K562 (cell line): ENCODE data around the gene EPHA2. TPM values are rescaled to one million over a fixed set of nuclear protein-coding genes. Genes with fewer than 3 reads are reported as not detected.

Source experiments
- ATAC-seq: fragments of 200-7000 bp; cut with Tn5 transposase; 3 replicates; pipeline ENCODE4 v1.9.1; 2020; ENCODE audit warnings: moderate library complexity
- BruUV-seq: library from RNA; stranded (reverse); fragments of 400-500 nt; replicated peaks from 2 replicates; lab custom pipeline; 2021; lab: Mats Ljungman, UMichigan
- CTCF ChIA-PET: fragments of 300-600 bp; formaldehyde crosslinking; extraction: SDS; loops from one replicate; lab custom pipeline; 2021; ENCODE audit warnings: low intra/inter-chr PET ratio; lab: Yijun Ruan, JAX
- POLR2A ChIA-PET: fragments of 300-600, 350-650 bp; sonication (Branson Sonifier 250); formaldehyde crosslinking; extraction: SDS; loops from one replicate; lab custom pipeline; 2021; ENCODE audit warnings: antibody characterized with exemption, inconsistent platforms; lab: Yijun Ruan, JAX
- DNase-seq, 4 experiments: peaks; one replicate each; pipeline versions ENCODE4 v3.0.0 to v3.0.0-alpha.2; 2011 to 2018; ENCODE audit warnings: low spot score in 3 of 4, mixed read lengths in 3 of 4; ENCODE audit errors: extremely low read depth in 1 of 4
- FAIRE-seq: peaks from 2 replicates; lab custom pipeline; 2011; peaks lifted over from hg19 to GRCh38; lab: Jason Lieb, UNC
- H2AFZ ChIP-seq: 2 replicates; pipeline ENCODE4 v1.6.0; 2011; ENCODE audit warnings: low read depth, low read length, control low read depth, inconsistent platforms
- H3K27ac ChIP-seq: fragments of 200-600 bp; 3 replicates; pipeline ENCODE4 v1.8.0; 2011; ENCODE audit warnings: low read depth, mild to moderate bottlenecking, control low read depth, inconsistent platforms, low read length, moderate library complexity, mixed read lengths; ENCODE audit errors: extremely low read depth
- H3K27me3 ChIP-seq, 2 experiments: fragments of 300-600 bp in 1 of 2; 2 replicates in 1 of 2; 3 replicates in 1 of 2; pipeline versions ENCODE4 v1.6.0 to v1.8.0; 2011; ENCODE audit warnings: inconsistent platforms in 2 of 2, low read length in 2 of 2, mild to moderate bottlenecking in 1 of 2, mixed read lengths in 1 of 2, moderate library complexity in 1 of 2; ENCODE audit not compliant: control insufficient read depth in 2 of 2, insufficient read depth in 2 of 2
- H3K36me3 ChIP-seq: fragments of 300-600 bp; 3 replicates; pipeline ENCODE4 v1.8.0; 2011; ENCODE audit warnings: mild to moderate bottlenecking, low read length, inconsistent platforms; ENCODE audit not compliant: control insufficient read depth, insufficient read depth
- H3K4me1 ChIP-seq, 2 experiments: fragments of 200-600 bp in 1 of 2; replicated peaks in 1 of 2; 2 replicates in 1 of 2; 3 replicates in 1 of 2; pipeline versions ENCODE4 v1.5.1 to v1.8.0; 2011; ENCODE audit warnings: inconsistent platforms in 2 of 2, low read length in 2 of 2, mild to moderate bottlenecking in 1 of 2, mixed read lengths in 1 of 2, moderate library complexity in 1 of 2; ENCODE audit not compliant: control insufficient read depth in 2 of 2, insufficient read depth in 2 of 2
- H3K4me2 ChIP-seq: 2 replicates; pipeline ENCODE4 v1.6.1; 2011; ENCODE audit warnings: low read length, control low read depth, inconsistent platforms, mixed read lengths; ENCODE audit not compliant: insufficient read depth
- H3K4me3 ChIP-seq: fragments of 200-600 bp; sonication (generic), shearing (Covaris generic); 2 replicates; pipeline ENCODE4 v1.5.1; 2016; ENCODE audit warnings: control low read depth, inconsistent platforms
- H3K79me2 ChIP-seq: fragments of 200-600 bp; 3 replicates; pipeline ENCODE4 v1.8.0; 2011; ENCODE audit warnings: low read length, inconsistent platforms; ENCODE audit not compliant: control insufficient read depth, insufficient read depth
- H3K9ac ChIP-seq, 2 experiments: 2 replicates each; pipeline versions ENCODE4 v1.6.0 to v1.6.1; 2011; ENCODE audit warnings: low read depth in 2 of 2, low read length in 2 of 2, control low read depth in 1 of 2, inconsistent platforms in 1 of 2, mild to moderate bottlenecking in 1 of 2, mixed read lengths in 1 of 2; ENCODE audit not compliant: insufficient read depth in 1 of 2
- H3K9me1 ChIP-seq: one replicate; pipeline ENCODE4 v1.6.0; 2011; ENCODE audit warnings: inconsistent platforms, mild to moderate bottlenecking, low read length, moderate library complexity; ENCODE audit not compliant: control insufficient read depth, insufficient read depth
- H3K9me3 ChIP-seq: replicated peaks from 2 replicates; pipeline ENCODE4 v1.5.1; 2011; ENCODE audit warnings: low read depth, low read length, inconsistent platforms; ENCODE audit not compliant: control insufficient read depth, insufficient read depth
- H4K20me1 ChIP-seq: replicated peaks from 2 replicates; pipeline ENCODE4 v1.6.1; 2011; ENCODE audit warnings: low read length, inconsistent platforms, mixed read lengths; ENCODE audit not compliant: control insufficient read depth, insufficient read depth
- CBFA2T2 ChIP-seq: fragments of 450-650 bp; conservative IDR thresholded peaks from 2 replicates; pipeline ENCODE4 v1.6.1; 2017; ENCODE audit warnings: mild to moderate bottlenecking
- RBFOX2 ChIP-seq: fragments of 200-400 bp; formaldehyde crosslinking; IDR thresholded peaks from 2 replicates; pipeline ENCODE4 v1.6.1; 2017; ENCODE audit warnings: low read depth, mild to moderate bottlenecking, low read length, moderate library complexity
- REST ChIP-seq, 2 experiments: fragments of 450-650 bp; formaldehyde crosslinking in 1 of 2; IDR thresholded peaks; 2 replicates each; pipeline versions ENCODE4 v1.4.0 to v1.6.1; 2014 to 2020; ENCODE audit warnings: mild to moderate bottlenecking in 2 of 2, borderline replicate concordance in 1 of 2, low read depth in 1 of 2
- WGBS: fragments of 100-300 bp; shearing (Covaris generic); methylation state at CpG from one replicate; pipeline ENCODE4 v1.1.6; 2016; ENCODE audit warnings: low coverage, mixed read lengths; ENCODE audit not compliant: insufficient coverage; ENCODE audit errors: missing lambda C conversion rate; 5-methylcytosine and 5-hydroxymethylcytosine counted together
- in situ Hi-C: fragments of 300-500 bp; cut with MboI; formaldehyde crosslinking; loops from 4 replicates; pipeline ENCODE4 v1.15.0; 2018; ENCODE audit warnings: inconsistent platforms, mixed read lengths
- intact Hi-C: fragments of 100-400 bp; cut with micrococcal nuclease; formaldehyde crosslinking; loops from 2 replicates; pipeline ENCODE4 v1.14.2; 2022
- polyA plus RNA-seq, 8 experiments: library from polyadenylated mRNA; depleted of rRNA in 4 of 8; stranded (reverse) in 5 of 8; unstranded in 3 of 8; fragments of >200 nt; fragmentation: Nextera tagmentation in 2 of 8; fragmentation: Illumina TruSeq in 1 of 8; extraction: Ambion mirVana in 2 of 8; extraction: Trizol in 1 of 8; gene quantifications; 2 replicates each; pipeline versions ENCODE4 v1.2.1 to v1.2.3, GENCODE V29; 2011 to 2014; ENCODE audit warnings: inconsistent platforms in 1 of 8, missing spikeins in 1 of 8
- total RNA-seq, 7 experiments: library from RNA; depleted of rRNA in 6 of 7; stranded (reverse); fragments of >200 nt in 6 of 7; fragmentation: Illumina TruSeq in 2 of 7; extraction: Trizol in 2 of 7; gene quantifications; 2 replicates each; pipeline versions ENCODE4 v1.2.1 to v1.2.3, GENCODE V29; 2011 to 2021; ENCODE audit warnings: low replicate concordance in 1 of 7
- TF ChIP-seq, protein P1 (sequence below): fragments of 450-650 bp; formaldehyde crosslinking; IDR thresholded peaks from 2 replicates; pipeline ENCODE4 v1.4.0; 2020; ENCODE audit warnings: mild to moderate bottlenecking, moderate library complexity

Gene EPHA2
- total and polyA plus RNA-seq, 9 of the 15 experiments (the other 6 are each of a cell fraction or from before 2014, with no cell fraction given), result 0.04 to 0.40 (median 0.07) TPM; not detected in 4

DNA sequence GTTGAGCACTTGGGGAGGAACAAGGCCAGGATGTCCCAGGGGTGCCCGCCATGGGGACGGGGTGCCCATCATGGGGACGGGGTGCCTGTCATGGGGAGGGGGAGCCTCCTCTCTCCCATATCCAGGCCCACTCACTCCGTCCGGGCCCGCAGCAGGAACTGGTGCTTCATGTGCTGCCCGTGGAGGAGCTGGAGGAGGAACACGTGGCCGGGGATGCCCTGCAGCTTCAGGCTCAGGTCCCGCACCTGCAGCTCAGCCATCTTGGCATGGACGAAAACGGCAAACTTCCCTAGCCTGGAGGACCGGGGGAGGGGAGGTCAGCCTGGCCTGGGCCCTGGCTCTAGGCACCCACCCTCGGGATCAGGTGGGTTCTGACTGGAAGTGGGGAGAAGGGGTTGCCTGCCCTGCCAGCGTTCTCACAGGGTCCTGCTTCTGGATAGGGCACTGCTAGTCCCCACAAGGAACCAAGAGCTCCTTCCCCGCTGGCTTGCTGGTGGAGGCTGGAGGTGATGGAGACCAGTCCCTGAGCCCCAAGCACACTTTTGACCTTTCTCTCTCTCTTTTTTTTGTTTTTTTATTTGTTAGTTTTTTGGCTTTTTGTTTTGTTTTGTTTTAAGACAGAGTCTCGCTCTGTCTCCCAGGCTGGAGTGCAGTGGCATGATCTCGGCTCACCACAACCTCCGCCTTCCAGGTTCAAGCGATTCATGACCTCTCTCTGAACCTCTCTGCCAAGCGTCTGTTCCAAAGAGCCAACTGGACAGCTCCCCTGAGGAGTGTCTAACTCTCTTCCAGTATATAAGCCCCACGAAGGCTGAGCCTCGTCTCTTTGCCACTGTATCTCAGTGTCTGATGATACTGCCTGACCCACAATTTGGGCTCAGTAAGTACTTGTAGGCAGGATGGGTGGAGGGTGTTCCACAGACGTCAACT lies 46.7 kb upstream of the EPHA2 start:
- H3K27me3 ChIP-seq, result no peaks in the 10 kb centered on the region
- H4K20me1 ChIP-seq, result no peaks in the 10 kb centered on the region
- no peak for TF ChIP-seq CBFA2T2
- 0 out of 2 replicates have a peak, but pooled peaks have one; percentile 5 for TF ChIP-seq REST (IDR thresholded peaks at IDR 0.05; ENCODE audit: borderline replicate concordance)
- TF ChIP-seq REST (CRISPR knock-in tag; IDR thresholded peaks at IDR 0.05; ENCODE audit: low read depth), result no peak
- TF ChIP-seq RBFOX2, result 0 out of 2 replicates have a peak, but pooled peaks have one; percentile 23
- TF ChIP-seq, protein P1, sequence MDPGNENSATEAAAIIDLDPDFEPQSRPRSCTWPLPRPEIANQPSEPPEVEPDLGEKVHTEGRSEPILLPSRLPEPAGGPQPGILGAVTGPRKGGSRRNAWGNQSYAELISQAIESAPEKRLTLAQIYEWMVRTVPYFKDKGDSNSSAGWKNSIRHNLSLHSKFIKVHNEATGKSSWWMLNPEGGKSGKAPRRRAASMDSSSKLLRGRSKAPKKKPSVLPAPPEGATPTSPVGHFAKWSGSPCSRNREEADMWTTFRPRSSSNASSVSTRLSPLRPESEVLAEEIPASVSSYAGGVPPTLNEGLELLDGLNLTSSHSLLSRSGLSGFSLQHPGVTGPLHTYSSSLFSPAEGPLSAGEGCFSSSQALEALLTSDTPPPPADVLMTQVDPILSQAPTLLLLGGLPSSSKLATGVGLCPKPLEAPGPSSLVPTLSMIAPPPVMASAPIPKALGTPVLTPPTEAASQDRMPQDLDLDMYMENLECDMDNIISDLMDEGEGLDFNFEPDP (CRISPR knock-in tag), result no peak
- no peak for ATAC-seq
- DNase-seq, result no peak
- no peaks in the 10 kb centered on the region; the same call in 2 of the 3 replicates for H3K36me3 ChIP-seq
- peaks cover 8% of the 10 kb centered on the region; the same call in 2 of the 3 replicates for H3K79me2 ChIP-seq
- peak overlapping the region in 1 of 2 experiments; percentile 53; a peak in 1 of 4 replicates for H3K9ac ChIP-seq
- ChIA-PET POLR2A (interaction anchor here (1.1 to 2.1 kb wide), 4 partner anchors 9 to 36 kb away, joined by 3 to 7 read pairs (median 4); partner anchors contain the start of gene ARHGEF19), CTCF (no interaction called here)
- H3K4me1 ChIP-seq, result peaks cover 12 to 35% of the 10 kb centered on the region in 2 experiments
- no peaks in the 10 kb centered on the region for H3K9me1 ChIP-seq
- no peak for FAIRE-seq
- in situ Hi-C loops, result no loop called here
- no peaks in the 10 kb centered on the region for H3K9me3 ChIP-seq
- H3K4me3 ChIP-seq, result no peak overlapping the region
- no TSS peak for BruUV-seq
- no peak overlapping the region for H2AFZ ChIP-seq
- no peak overlapping the region for H3K27ac ChIP-seq
- H3K4me2 ChIP-seq, result no peak overlapping the region
- WGBS, result 53% methylated on average over 24 of the region's 24 CpGs
- intact Hi-C loops, result no loop called here
